Endothelial cell of umbilical vein (primary cell): Measurements from ENCODE around the gene PPP6R1. TPM values are rescaled to one million over a fixed set of nuclear protein-coding genes. Genes with fewer than 3 reads are reported as not detected.

Source experiments
- BruUV-seq: library from RNA; stranded (reverse); fragments of 400-500 nt; replicated peaks from 2 replicates; lab custom pipeline; 2021; lab: Mats Ljungman, UMichigan
- CTCF ChIA-PET: fragments of 300-600, 350-600 bp; sonication (Branson Sonifier 250); formaldehyde crosslinking; loops from one replicate; lab custom pipeline; 2021; ENCODE audit warnings: antibody characterized with exemption, inconsistent platforms; lab: Charles Lee
- POLR2A ChIA-PET: fragments of 300-600, 350-600 bp; sonication (Branson Sonifier 250); formaldehyde crosslinking; loops from one replicate; lab custom pipeline; 2021; ENCODE audit warnings: antibody characterized with exemption, inconsistent platforms; lab: Charles Lee
- DNase-seq: peaks from one replicate; pipeline ENCODE4 v3.0.0-alpha.2; 2011; ENCODE audit warnings: low read depth, low spot score
- FAIRE-seq: peaks from 2 replicates; lab custom pipeline; 2011; peaks lifted over from hg19 to GRCh38; lab: Jason Lieb, UNC
- H2AFZ ChIP-seq: 2 replicates; pipeline ENCODE4 v1.6.0; 2012; ENCODE audit warnings: low read depth, low read length, control low read depth, inconsistent platforms
- H3K27ac ChIP-seq: 2 replicates; pipeline ENCODE4 v1.5.1; 2011; ENCODE audit warnings: low read depth, mild to moderate bottlenecking, control low read depth, low read length, moderate library complexity; ENCODE audit not compliant: insufficient read depth
- H3K27me3 ChIP-seq, 2 experiments: 2 replicates each; pipeline versions ENCODE4 v1.6.0 to v1.6.1; 2011; ENCODE audit warnings: low read length in 2 of 2, mixed read lengths in 1 of 2; ENCODE audit not compliant: control insufficient read depth in 2 of 2, insufficient read depth in 2 of 2
- H3K36me3 ChIP-seq, 2 experiments: 2 replicates in 1 of 2; 3 replicates in 1 of 2; pipeline ENCODE4 v1.5.1; 2011; ENCODE audit warnings: low read length in 2 of 2, mild to moderate bottlenecking in 1 of 2, moderate library complexity in 1 of 2; ENCODE audit not compliant: control insufficient read depth in 2 of 2, insufficient read depth in 2 of 2; ENCODE audit errors: extremely low read depth in 1 of 2
- H3K4me1 ChIP-seq: 3 replicates; pipeline ENCODE4 v1.5.1; 2011; ENCODE audit warnings: mild to moderate bottlenecking, low read length; ENCODE audit not compliant: control insufficient read depth, insufficient read depth; ENCODE audit errors: extremely low read depth
- H3K4me2 ChIP-seq: 2 replicates; pipeline ENCODE4 v1.6.1; 2011; ENCODE audit warnings: low read length, control low read depth, mixed read lengths; ENCODE audit not compliant: insufficient read depth
- H3K4me3 ChIP-seq, 3 experiments: fragments of 200-600 bp in 1 of 3; sonication (generic), shearing (Covaris generic) in 1 of 3; replicated peaks in 1 of 3; 2 replicates each; pipeline ENCODE4 v1.5.1; 2011 to 2016; ENCODE audit warnings: control low read depth in 3 of 3, low read length in 3 of 3, mild to moderate bottlenecking in 2 of 3, inconsistent platforms in 1 of 3, low read depth in 1 of 3, moderate library complexity in 1 of 3; ENCODE audit not compliant: insufficient read depth in 1 of 3
- H3K79me2 ChIP-seq: 2 replicates; pipeline ENCODE4 v1.6.0; 2012; ENCODE audit warnings: low read length, inconsistent platforms; ENCODE audit not compliant: control insufficient read depth, insufficient read depth
- H3K9ac ChIP-seq: replicated peaks from 2 replicates; pipeline ENCODE3; 2011; ENCODE audit warnings: low read length, control low read depth; ENCODE audit not compliant: insufficient read depth; ENCODE audit errors: extremely low read depth
- H3K9me1 ChIP-seq: replicated peaks from 3 replicates; pipeline ENCODE4 v1.6.0; 2011; ENCODE audit warnings: mild to moderate bottlenecking, low read length; ENCODE audit not compliant: control insufficient read depth, insufficient read depth; ENCODE audit errors: extremely low read depth
- H3K9me3 ChIP-seq: replicated peaks from 2 replicates; pipeline ENCODE4 v1.5.1; 2012; ENCODE audit warnings: low read length, inconsistent platforms; ENCODE audit not compliant: control insufficient read depth, insufficient read depth
- H4K20me1 ChIP-seq: replicated peaks from 2 replicates; pipeline ENCODE3; 2011; ENCODE audit warnings: mild to moderate bottlenecking, low read length; ENCODE audit not compliant: control insufficient read depth, insufficient read depth; ENCODE audit errors: extremely low read depth
- CTCF ChIP-seq, 2 donors: IDR thresholded peaks; 1 replicate in 1 of 2; 2 replicates in 1 of 2; pipeline ENCODE4 v1.5.1; 2011; ENCODE audit warnings: low read length in 2 of 2, mild to moderate bottlenecking in 2 of 2, moderate library complexity in 2 of 2, control low read depth in 1 of 2, inconsistent platforms in 1 of 2, low read depth in 1 of 2; ENCODE audit not compliant: insufficient read depth in 1 of 2; ENCODE audit errors: extremely low read depth in 1 of 2
- EZH2 ChIP-seq: IDR thresholded peaks from 2 replicates; pipeline ENCODE4 v1.6.1; 2012; ENCODE audit warnings: borderline replicate concordance, low read depth, mild to moderate bottlenecking, moderate library complexity, low read length, inconsistent platforms; ENCODE audit not compliant: severe bottlenecking
- FOS ChIP-seq: IDR thresholded peaks from 2 replicates; pipeline ENCODE4 v1.6.1; 2011; ENCODE audit warnings: mild to moderate bottlenecking, low read length, moderate library complexity, borderline replicate concordance; ENCODE audit not compliant: insufficient read depth
- GATA2 ChIP-seq: IDR thresholded peaks from 2 replicates; pipeline ENCODE4 v1.7.0; 2011; ENCODE audit warnings: low read depth, mild to moderate bottlenecking, moderate library complexity, mixed read lengths, low read length; ENCODE audit not compliant: insufficient read length, insufficient read depth
- JUN ChIP-seq: IDR thresholded peaks from 2 replicates; pipeline ENCODE4 v1.6.1; 2011; ENCODE audit warnings: borderline replicate concordance, low read depth; ENCODE audit not compliant: insufficient read length, insufficient read depth
- MAX ChIP-seq: IDR thresholded peaks from 2 replicates; pipeline ENCODE4 v1.6.1; 2011; ENCODE audit not compliant: insufficient read depth, insufficient read length
- MYC ChIP-seq: IDR thresholded peaks from one replicate; pipeline ENCODE4 v1.6.1; 2011; ENCODE audit warnings: mild to moderate bottlenecking, low read depth, low read length
- POLR2A ChIP-seq: IDR thresholded peaks from 2 replicates; pipeline ENCODE4 v1.6.1; 2012; ENCODE audit warnings: low read depth, mild to moderate bottlenecking, control low read depth, low read length
- POLR2AphosphoS5 ChIP-seq: IDR thresholded peaks from 2 replicates; pipeline ENCODE4 v1.6.1; 2012; ENCODE audit warnings: low read depth, mild to moderate bottlenecking, control low read depth, low read length, moderate library complexity; ENCODE audit not compliant: insufficient read depth
- dilution Hi-C: fragments of 300-500 bp; cut with MboI; formaldehyde crosslinking; loops from one replicate; pipeline ENCODE4 v1.15.0; 2019; ENCODE audit warnings: low sequenced_read_pairs; ENCODE audit not compliant: extremely low pct_ligation_motif_present
- intact Hi-C: fragments of 100-400 bp; cut with micrococcal nuclease; formaldehyde crosslinking; loops from one replicate; pipeline ENCODE4 v1.10.0; 2022
- polyA plus RNA-seq, 4 experiments: library from polyadenylated mRNA; depleted of rRNA in 3 of 4; stranded (reverse) in 3 of 4; unstranded in 1 of 4; fragments of >200 nt; gene quantifications; 2 replicates each; pipeline versions ENCODE4 v1.2.1 to v1.2.3, GENCODE V29; 2011 to 2012; ENCODE audit warnings: missing spikeins in 1 of 4
- total RNA-seq: library from RNA; stranded (reverse); gene quantifications from 2 replicates; pipeline ENCODE4 v1.2.3, GENCODE V29; 2021

Gene PPP6R1
- total and polyA plus RNA-seq, 2 donors (not counting 3 experiments of a cell fraction or from before 2014, with no cell fraction given), result 35.7 to 71.8 TPM

GRCh38 chr19:55213547-55213946 is 45.3 kb downstream of the PPP6R1 start:
- intact Hi-C loops, result no loop called here
- Histone ChIP-seq H3K79me2 (no peaks in the 10 kb centered on the region), H3K9ac (no peak overlapping the region), H3K36me3 (no peaks in the 10 kb centered on the region), H3K4me3 (no peak overlapping the region), H3K4me1 (peaks cover 23% of the 10 kb centered on the region), H3K27ac (no peak overlapping the region), H3K27me3 (no peaks in the 10 kb centered on the region), H3K9me3 (no peaks in the 10 kb centered on the region), H2AFZ (no peak overlapping the region), H3K9me1 (no peaks in the 10 kb centered on the region), H3K4me2 (no peak overlapping the region), H4K20me1 (no peaks in the 10 kb centered on the region)
- dilution Hi-C loops, result no loop called here
- no TSS peak for BruUV-seq
- POLR2A ChIA-PET, result no interaction called here
- CTCF ChIA-PET, result no interaction called here
- FAIRE-seq (no peak), DNase-seq (no peak)
- TF ChIP-seq POLR2AphosphoS5 (no peak), MAX (no peak), MYC (no peak), GATA2 (no peak), CTCF (IDR thresholded peaks at IDR 0.05; ENCODE audit: extremely low read depth in 1 of 2, insufficient read depth in 1 of 2, low read depth in 1 of 2, low read length in 2 of 2) (no peak), FOS (no peak), JUN (no peak), EZH2 (no peak), POLR2A (no peak)
